Hypothalamus (tissue), 51 donors: ENCODE measurements around the gene GAB2.
"Not testable (repeated sequence)": the region's sequence is repeated elsewhere in the genome, so short reads cannot be mapped to it uniquely, and the experiment has no call there.

Experiments used
- DNase-seq, 51 donors: peaks; one replicate each; lab custom pipeline; 2025; lab: John Stamatoyannopoulos, UW

GAB2 gene

GRCh38 chr11:78290293-78291176 lies 127.1 kb downstream of the GAB2 start:
- no peak for DNase-seq

GRCh38 chr11:78289552-78290292 lies 127.9 kb downstream of the GAB2 start:
- no peak for DNase-seq

GRCh38 chr11:78284260-78284659 lies 133.4 kb downstream of the GAB2 start:
- DNase-seq, result no peak

GRCh38 chr11:78282821-78283220 lies 134.8 kb downstream of the GAB2 start:
- DNase-seq, result no peak

GRCh38 chr11:78281511-78281910 lies 136.1 kb downstream of the GAB2 start:
- DNase-seq, result no peak

GRCh38 chr11:78277314-78277994 lies 140.2 kb downstream of the GAB2 start:
- peak in 1 of 51 donors; percentile 17 for DNase-seq

GRCh38 chr11:78276311-78276710 lies 141.3 kb downstream of the GAB2 start:
- no peak for DNase-seq

- no peak for DNase-seq
Measured at GRCh38 chr11:78274739-78275138, 142.9 kb downstream of the GAB2 start.

GRCh38 chr11:78272625-78273269 lies 144.9 kb downstream of the GAB2 start:
- not testable (repeated sequence) for DNase-seq

GRCh38 chr11:78271801-78272200 lies 145.8 kb downstream of the GAB2 start:
- DNase-seq, result not testable (repeated sequence)

- peak in 15 of 51 donors; percentile 11 to 63 (median 32) for DNase-seq
Measured at GRCh38 chr11:78270971-78271370, 146.6 kb downstream of the GAB2 start.

GRCh38 chr11:78269806-78270205 lies 147.8 kb downstream of the GAB2 start:
- DNase-seq, result no peak

- no peak for DNase-seq
Measured at GRCh38 chr11:78268591-78269410, 148.8 kb downstream of the GAB2 start.

- no peak for DNase-seq
Measured at GRCh38 chr11:78266451-78266850, 151.2 kb downstream of the GAB2 start.

- no peak for DNase-seq
Measured at GRCh38 chr11:78265326-78265725, 152.3 kb downstream of the GAB2 start.

GRCh38 chr11:78262691-78263090 lies 154.9 kb downstream of the GAB2 start:
- no peak for DNase-seq

- no peak for DNase-seq
Measured at GRCh38 chr11:78262238-78262637, 155.4 kb downstream of the GAB2 start.

GRCh38 chr11:78261828-78262227 lies 155.8 kb downstream of the GAB2 start:
- DNase-seq, result no peak

GRCh38 chr11:78261367-78261766 lies 156.3 kb downstream of the GAB2 start:
- no peak for DNase-seq
